GM18502 (cell line): ENCODE measurements around the gene NID1.
A peak's percentile ranks its signal among the peaks of the same experiment; 100 is the strongest.

ENCODE experiments used
- ATAC-seq: cut with Tn5 transposase; IDR thresholded peaks from one replicate; pipeline ENCODE4 v1.9.1; 2021; ENCODE audit warnings: mild to moderate bottlenecking; ENCODE audit not compliant: unreplicated experiment, poor library complexity

NID1 gene

GRCh38 chr1:236064674-236065508 is at the start of gene NID1:
TSS of gene NID1 (minus strand) at chr1:236065090. CDS start at chr1:236065079, 11 bp downstream.
- peak; percentile 31 for ATAC-seq

- ATAC-seq: no peak
Measured at GRCh38 chr1:236114076-236114747, 49.3 kb upstream of the NID1 start.

- no peak for ATAC-seq
Measured at GRCh38 chr1:236113324-236114032, 48.6 kb upstream of the NID1 start.

- ATAC-seq: no peak
Measured at GRCh38 chr1:236112332-236112627, 47.4 kb upstream of the NID1 start.

GRCh38 chr1:236111527-236112331 is 46.8 kb upstream of the NID1 start:
- no peak for ATAC-seq

- no peak for ATAC-seq
Measured at GRCh38 chr1:236110137-236110536, 45.2 kb upstream of the NID1 start.

- ATAC-seq: no peak
Measured at GRCh38 chr1:236108027-236108648, 43.2 kb upstream of the NID1 start.

GRCh38 chr1:236107121-236107907 is 42.4 kb upstream of the NID1 start:
- ATAC-seq: no peak

GRCh38 chr1:236103646-236104218 is 38.8 kb upstream of the NID1 start:
- ATAC-seq: peak; percentile 44

- no peak for ATAC-seq
Measured at GRCh38 chr1:236103059-236103458, 38.2 kb upstream of the NID1 start.

GRCh38 chr1:236102611-236103010 is 37.7 kb upstream of the NID1 start:
- ATAC-seq: no peak

GRCh38 chr1:236101233-236102200 is 36.6 kb upstream of the NID1 start:
- ATAC-seq: no peak

- no peak for ATAC-seq
Measured at GRCh38 chr1:236100799-236101198, 35.9 kb upstream of the NID1 start.

GRCh38 chr1:236099355-236099974 is 34.6 kb upstream of the NID1 start:
- no peak for ATAC-seq

- no peak for ATAC-seq
Measured at GRCh38 chr1:236098267-236098666, 33.4 kb upstream of the NID1 start.

GRCh38 chr1:236096660-236097482 is 32.0 kb upstream of the NID1 start:
- peak; percentile 55 for ATAC-seq
